ENCODE data around the gene SH3D21.

Gene SH3D21

DNA sequence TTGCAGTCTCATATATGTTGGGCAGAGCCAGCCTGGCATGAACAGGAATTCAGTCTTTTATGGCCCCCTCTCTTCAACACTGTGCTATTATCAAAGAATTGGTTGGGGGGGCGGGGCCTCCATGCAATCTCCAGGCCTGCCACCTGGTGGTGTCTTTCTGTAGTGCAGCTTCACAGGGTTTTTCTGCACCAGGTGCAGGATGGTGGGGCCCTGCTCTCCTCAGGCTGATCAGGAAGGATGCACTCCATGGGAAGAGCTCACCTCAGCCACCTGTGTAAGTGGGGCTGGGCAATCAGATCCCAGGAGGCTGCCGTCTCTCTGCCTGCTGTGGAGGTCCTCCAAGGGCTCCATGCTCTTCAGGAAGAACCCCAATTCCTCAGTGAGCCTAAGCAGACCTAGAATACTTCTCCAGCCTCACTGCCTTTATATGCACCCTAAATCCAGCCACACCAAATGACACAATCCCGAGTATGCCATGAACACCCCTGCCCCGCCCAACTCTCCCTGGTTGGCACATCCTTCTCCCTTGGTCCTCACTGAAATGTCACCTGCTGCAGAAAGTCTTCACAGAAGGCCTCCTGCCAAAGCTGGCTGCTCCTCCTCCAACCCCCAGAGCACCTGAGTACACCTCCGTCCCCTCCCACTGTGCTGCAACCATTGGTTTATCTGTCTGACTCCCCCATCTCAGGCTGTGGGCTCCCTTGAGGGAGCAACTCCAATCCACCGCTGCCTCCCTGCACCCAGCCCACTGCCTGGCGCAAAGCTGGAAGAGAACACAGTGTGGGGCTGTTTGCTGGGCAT lies 63.1 kb downstream of the SH3D21 start:
- Histone ChIP-seq H3K14ac (ENCODE audit: low read length in 2 of 2) (no peak overlapping the region), H3K4me2 (ENCODE audit: low read length, poor library complexity, severe bottlenecking) (no peak overlapping the region), H3K9ac (ENCODE audit: low read length) (peak overlapping the region; percentile 19), H3K27me3 (ENCODE audit: control insufficient read depth in 1 of 2, insufficient read depth in 1 of 2, low read length in 2 of 2) (no peaks in the 10 kb centered on the region), H3K9me3 (ENCODE audit: control insufficient read depth, low read length) (no peaks in the 10 kb centered on the region), H3K18ac (ENCODE audit: low read depth in 1 of 2, low read length in 2 of 2) (peak overlapping the region; percentile 14 to 37), H3K4ac (ENCODE audit: low read depth in 1 of 2, low read length in 2 of 2) (peak overlapping the region in 1 of 2 experiments; percentile 11), H4K8ac (ENCODE audit: low read length) (peak overlapping the region; percentile 35), H3K36me3 (ENCODE audit: control insufficient read depth in 1 of 2, insufficient read depth in 2 of 2, low read depth in 1 of 2, low read length in 2 of 2) (peaks cover 20 to 31% of the 10 kb centered on the region in 2 experiments), H3K27ac (ENCODE audit: low read length, poor library complexity, severe bottlenecking) (peak overlapping the region; percentile 11), H2BK5ac (ENCODE audit: low read depth, low read length, poor library complexity, severe bottlenecking) (no peak overlapping the region), H3K23ac (ENCODE audit: low read length in 2 of 2) (no peak overlapping the region), H2BK120ac (ENCODE audit: low read depth, low read length) (no peak overlapping the region), H2AK5ac (ENCODE audit: low read length, severe bottlenecking) (peak overlapping the region; percentile 27), H3K79me1 (replicated peaks; ENCODE audit: low read length, poor library complexity, severe bottlenecking) (peaks cover 12% of the 10 kb centered on the region), H4K91ac (ENCODE audit: low read length) (peak overlapping the region; percentile 84), H2AFZ (ENCODE audit: low read depth, low read length) (no peak overlapping the region), H3K4me1 (ENCODE audit: control insufficient read depth, insufficient read depth, low read depth, low read length) (peaks cover 46% of the 10 kb centered on the region), H3K4me3 (ENCODE audit: insufficient read depth in 1 of 2, low read depth in 1 of 2, low read length in 2 of 2) (no peak overlapping the region), H2BK12ac (ENCODE audit: low read length in 2 of 2) (peak overlapping the region in 1 of 2 experiments; percentile 51), H2BK15ac (ENCODE audit: low read depth, poor library complexity, severe bottlenecking) (no peak overlapping the region)
- peak; percentile 75 for DNase-seq
- 64% methylated on average over 7 of the region's 7 CpGs for WGBS
